CD14-positive monocyte (primary cell): ENCODE data around the gene GPR161. TPM values are rescaled to one million over a fixed set of nuclear protein-coding genes. Genes with fewer than 3 reads are reported as not detected.

ENCODE experiments used
- DNase-seq, 3 donors: peaks; one replicate each; pipeline ENCODE4 v3.0.0-alpha.2; 2011 to 2022
- H2AFZ ChIP-seq: 2 replicates; pipeline ENCODE4 v1.6.0; 2012; ENCODE audit warnings: mild to moderate bottlenecking, low read depth, low read length, inconsistent platforms; ENCODE audit not compliant: insufficient read depth, poor library complexity, severe bottlenecking
- H3K27ac ChIP-seq, 2 donors: 1 replicate in 1 of 2; 2 replicates in 1 of 2; pipeline ENCODE4 v1.5.1; 2012 to 2013; ENCODE audit warnings: low read length in 2 of 2, control low read depth in 1 of 2, inconsistent platforms in 1 of 2, low read depth in 1 of 2, mild to moderate bottlenecking in 1 of 2
- H3K27me3 ChIP-seq, 2 donors: one replicate each; pipeline versions ENCODE4 v1.6.0 to v1.6.1; 2011 to 2013; ENCODE audit warnings: low read length in 2 of 2; ENCODE audit not compliant: control insufficient read depth in 2 of 2, insufficient read depth in 2 of 2
- H3K36me3 ChIP-seq, 2 donors: replicated peaks in 1 of 2; 1 replicate in 1 of 2; 2 replicates in 1 of 2; pipeline versions ENCODE4 v1.5.1 to v1.6.1; 2012 to 2013; ENCODE audit warnings: low read length in 2 of 2, control low read depth in 1 of 2, inconsistent platforms in 1 of 2, mild to moderate bottlenecking in 1 of 2; ENCODE audit not compliant: insufficient read depth in 2 of 2, control insufficient read depth in 1 of 2
- H3K4me1 ChIP-seq, 2 donors: 1 replicate in 1 of 2; 2 replicates in 1 of 2; pipeline versions ENCODE4 v1.5.1 to v1.6.1; 2012 to 2013; ENCODE audit warnings: low read length in 2 of 2, control low read depth in 1 of 2, inconsistent platforms in 1 of 2, mild to moderate bottlenecking in 1 of 2, moderate library complexity in 1 of 2; ENCODE audit not compliant: insufficient read depth in 2 of 2, control insufficient read depth in 1 of 2
- H3K4me2 ChIP-seq: replicated peaks from 2 replicates; pipeline ENCODE3; 2012; ENCODE audit warnings: low read length, moderate library complexity, mild to moderate bottlenecking; ENCODE audit not compliant: poor library complexity, severe bottlenecking; ENCODE audit errors: extremely low read depth
- H3K4me3 ChIP-seq, 3 experiments: fragments of 200-600 bp in 1 of 3; sonication (generic) in 1 of 3; replicated peaks in 1 of 3; 1 replicate in 2 of 3; 2 replicates in 1 of 3; pipeline ENCODE4 v1.5.1; 2011 to 2013; ENCODE audit warnings: low read length in 3 of 3, mild to moderate bottlenecking in 3 of 3, control low read depth in 2 of 3, low read depth in 2 of 3, inconsistent platforms in 1 of 3, moderate library complexity in 1 of 3
- H3K79me2 ChIP-seq: 2 replicates; pipeline ENCODE4 v1.6.0; 2012; ENCODE audit warnings: mild to moderate bottlenecking, control low read depth, inconsistent platforms, low read length, moderate library complexity; ENCODE audit not compliant: insufficient read depth
- H3K9ac ChIP-seq: 2 replicates; pipeline ENCODE4 v1.6.0; 2017; ENCODE audit warnings: low read length, mild to moderate bottlenecking; ENCODE audit not compliant: insufficient read depth, poor library complexity, severe bottlenecking
- H3K9me3 ChIP-seq, 2 donors: replicated peaks in 1 of 2; 1 replicate in 1 of 2; 2 replicates in 1 of 2; pipeline versions ENCODE4 v1.5.1 to v1.6.1; 2012 to 2013; ENCODE audit warnings: low read length in 2 of 2, control low read depth in 1 of 2; ENCODE audit not compliant: control insufficient read depth in 1 of 2, insufficient read depth in 1 of 2
- H4K20me1 ChIP-seq: 2 replicates; pipeline ENCODE4 v1.6.0; 2012; ENCODE audit warnings: mild to moderate bottlenecking, low read length, control low read depth, moderate library complexity; ENCODE audit not compliant: insufficient read depth
- H3K27ac Mint-ChIP-seq, 7 donors: one replicate each; pipeline ENCODE4 v1.8.0; 2020; ENCODE audit warnings: mild to moderate bottlenecking in 7 of 7, mixed read lengths in 7 of 7, moderate library complexity in 6 of 7, inconsistent platforms in 2 of 7
- H3K27me3 Mint-ChIP-seq, 3 donors: one replicate each; pipeline ENCODE4 v1.8.0; 2021 to 2022; ENCODE audit warnings: low read depth in 3 of 3, mild to moderate bottlenecking in 3 of 3, mixed read lengths in 3 of 3, moderate library complexity in 3 of 3, inconsistent platforms in 1 of 3
- H3K36me3 Mint-ChIP-seq, 2 donors: one replicate each; pipeline ENCODE4 v1.8.0; 2020; ENCODE audit warnings: mixed read lengths in 2 of 2, inconsistent platforms in 1 of 2, mild to moderate bottlenecking in 1 of 2
- H3K4me1 Mint-ChIP-seq: one replicate; pipeline ENCODE4 v1.8.0; 2020; ENCODE audit warnings: mild to moderate bottlenecking, mixed read lengths
- H3K4me3 Mint-ChIP-seq, 2 donors: one replicate each; pipeline ENCODE4 v1.8.0; 2020; ENCODE audit warnings: mild to moderate bottlenecking in 2 of 2, mixed read lengths in 2 of 2, moderate library complexity in 1 of 2
- H3K9me3 Mint-ChIP-seq, 7 donors: one replicate each; pipeline ENCODE4 v1.8.0; 2020 to 2022; ENCODE audit warnings: mixed read lengths in 7 of 7, mild to moderate bottlenecking in 6 of 7, moderate library complexity in 6 of 7, inconsistent platforms in 2 of 7
- WGBS: methylation state at CpG from one replicate; pipeline ENCODE4 v1.1.5; 2013; ENCODE audit warnings: missing lambda C conversion rate; ENCODE audit not compliant: insufficient coverage; 5-methylcytosine and 5-hydroxymethylcytosine counted together
- intact Hi-C, 2 donors: fragments of 100-400 bp; cut with micrococcal nuclease; formaldehyde crosslinking; loops; one replicate each; pipeline versions ENCODE4 v1.15.0 to v1.15.1; 2023
- polyA plus RNA-seq, 3 donors: library from polyadenylated mRNA; depleted of rRNA in 1 of 3; unstranded in 2 of 3; stranded (reverse) in 1 of 3; fragments of 300-500 nt in 2 of 3; fragments of >200 nt in 1 of 3; fragmentation: Illumina TruSeq in 2 of 3; gene quantifications; 1 replicate in 2 of 3; 2 replicates in 1 of 3; pipeline ENCODE4 v1.2.3, GENCODE V29; 2012 to 2021
- TF ChIP-seq, protein P1 (sequence below): fragments of 200-600 bp; IDR thresholded peaks from one replicate; pipeline ENCODE4 v1.8.0; 2022; ENCODE audit warnings: antibody characterized with exemption, mild to moderate bottlenecking

Gene GPR161
- polyA plus RNA-seq, 3 donors, result 0.65 TPM; not detected in 2

DNA sequence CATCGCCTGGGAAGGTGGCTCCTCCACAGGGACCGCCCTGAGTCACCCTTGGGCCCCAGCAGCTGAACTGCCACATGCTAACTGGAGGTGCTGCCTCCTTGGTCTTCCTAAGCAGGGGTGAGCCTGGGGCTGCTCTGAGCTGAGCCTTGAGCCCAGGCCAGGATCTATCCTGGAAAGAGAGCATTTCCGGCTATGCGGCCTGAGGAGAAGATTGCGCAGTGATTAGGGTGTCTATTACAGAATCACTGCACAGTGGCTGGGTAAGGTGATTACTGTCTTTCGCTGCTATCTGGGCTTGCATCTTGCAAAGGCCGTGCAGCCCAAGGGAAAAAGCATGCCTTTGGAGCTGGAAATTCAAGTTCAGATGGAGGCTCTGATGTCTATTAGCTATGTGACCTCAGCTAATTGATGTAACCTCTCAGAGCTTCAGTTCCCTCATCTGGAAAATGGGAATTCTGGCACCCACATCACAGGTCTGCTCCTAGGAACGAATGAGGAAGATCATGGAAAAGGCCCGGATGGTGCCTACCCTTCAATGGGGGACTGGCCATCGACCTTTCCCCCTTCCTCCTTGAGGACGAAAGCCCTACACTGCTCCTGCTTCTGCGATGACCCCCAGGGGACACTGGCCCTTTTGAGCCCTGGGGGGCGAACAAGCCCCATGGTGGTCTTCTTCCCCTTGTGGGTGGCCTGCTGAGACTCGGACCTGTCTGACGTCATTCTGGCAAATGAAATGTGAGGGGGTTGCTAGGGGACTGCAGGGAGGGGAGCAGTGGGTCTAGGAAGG lies 38.0 kb downstream of the GPR161 start:
- Mint-ChIP-seq H3K9me3 (peaks cover 0 to 2% (median 0%) of the 10 kb centered on the region in 7 donors), H3K4me1 (no peaks in the 10 kb centered on the region), H3K27me3 (peaks cover 0 to 2% (median 0%) of the 10 kb centered on the region in 3 donors), H3K36me3 (no peaks in the 10 kb centered on the region), H3K4me3 (no peak overlapping the region), H3K27ac (no peak overlapping the region)
- Histone ChIP-seq H3K27me3 (no peaks in the 10 kb centered on the region), H3K36me3 (no peaks in the 10 kb centered on the region), H3K4me1 (no peaks in the 10 kb centered on the region), H3K9me3 (no peaks in the 10 kb centered on the region), H3K9ac (no peak overlapping the region), H3K4me3 (no peak overlapping the region), H4K20me1 (no peaks in the 10 kb centered on the region), H3K79me2 (no peaks in the 10 kb centered on the region), H3K4me2 (no peak overlapping the region), H3K27ac (no peak overlapping the region), H2AFZ (no peak overlapping the region)
- intact Hi-C loops, result no loop called here
- TF ChIP-seq, protein P1, sequence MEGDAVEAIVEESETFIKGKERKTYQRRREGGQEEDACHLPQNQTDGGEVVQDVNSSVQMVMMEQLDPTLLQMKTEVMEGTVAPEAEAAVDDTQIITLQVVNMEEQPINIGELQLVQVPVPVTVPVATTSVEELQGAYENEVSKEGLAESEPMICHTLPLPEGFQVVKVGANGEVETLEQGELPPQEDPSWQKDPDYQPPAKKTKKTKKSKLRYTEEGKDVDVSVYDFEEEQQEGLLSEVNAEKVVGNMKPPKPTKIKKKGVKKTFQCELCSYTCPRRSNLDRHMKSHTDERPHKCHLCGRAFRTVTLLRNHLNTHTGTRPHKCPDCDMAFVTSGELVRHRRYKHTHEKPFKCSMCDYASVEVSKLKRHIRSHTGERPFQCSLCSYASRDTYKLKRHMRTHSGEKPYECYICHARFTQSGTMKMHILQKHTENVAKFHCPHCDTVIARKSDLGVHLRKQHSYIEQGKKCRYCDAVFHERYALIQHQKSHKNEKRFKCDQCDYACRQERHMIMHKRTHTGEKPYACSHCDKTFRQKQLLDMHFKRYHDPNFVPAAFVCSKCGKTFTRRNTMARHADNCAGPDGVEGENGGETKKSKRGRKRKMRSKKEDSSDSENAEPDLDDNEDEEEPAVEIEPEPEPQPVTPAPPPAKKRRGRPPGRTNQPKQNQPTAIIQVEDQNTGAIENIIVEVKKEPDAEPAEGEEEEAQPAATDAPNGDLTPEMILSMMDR, result no peak
- DNase-seq, result no peak
- WGBS, result 94% methylated on average over 11 of the region's 15 CpGs

DNA sequence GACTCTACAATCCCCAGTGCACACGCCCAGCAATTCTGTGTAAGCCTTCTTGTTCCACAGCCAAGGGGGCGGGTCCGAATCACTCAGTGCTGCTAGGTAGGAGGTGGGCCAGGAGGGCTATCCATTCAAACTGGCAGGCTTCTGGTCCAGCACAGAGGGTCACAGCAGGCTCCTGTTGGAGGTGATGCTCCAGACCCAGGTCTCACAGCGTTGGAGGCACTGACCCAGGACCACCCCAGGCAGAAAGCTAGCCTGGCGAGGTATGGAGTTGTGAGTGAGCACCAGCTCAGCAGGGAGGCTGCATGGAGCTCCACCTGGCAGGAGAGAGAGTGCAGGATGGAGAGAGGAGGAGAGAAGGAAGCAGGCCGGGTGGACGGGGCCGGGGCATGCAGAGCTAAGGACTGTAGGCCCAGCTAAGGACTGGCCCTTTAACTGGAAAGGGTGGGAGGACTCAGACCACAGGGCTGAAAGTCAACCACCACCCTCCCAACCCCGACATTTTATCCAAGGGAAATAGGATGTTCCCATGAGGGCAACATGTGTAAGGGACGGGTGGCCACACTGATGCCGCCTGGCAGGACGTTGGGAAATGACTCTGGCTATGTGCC lies 38.7 kb downstream of the GPR161 start:
- H3K27ac Mint-ChIP-seq, result no peak overlapping the region
- Histone ChIP-seq H3K4me2 (no peak overlapping the region), H3K79me2 (no peaks in the 10 kb centered on the region), H3K9me3 (no peaks in the 10 kb centered on the region), H3K4me1 (no peaks in the 10 kb centered on the region), H3K36me3 (no peaks in the 10 kb centered on the region), H4K20me1 (no peaks in the 10 kb centered on the region), H3K9ac (no peak overlapping the region), H3K27ac (no peak overlapping the region), H2AFZ (no peak overlapping the region), H3K4me3 (no peak overlapping the region), H3K27me3 (no peaks in the 10 kb centered on the region)
- H3K9me3 Mint-ChIP-seq, result peaks cover 0 to 2% (median 0%) of the 10 kb centered on the region in 7 donors
- no peaks in the 10 kb centered on the region for H3K4me1 Mint-ChIP-seq
- no peaks in the 10 kb centered on the region for H3K36me3 Mint-ChIP-seq
- DNase-seq, result no peak
- H3K27me3 Mint-ChIP-seq, result peaks cover 0 to 2% (median 0%) of the 10 kb centered on the region in 3 donors
- TF ChIP-seq, protein P1, result no peak
- WGBS, result 91% methylated on average over 7 of the region's 12 CpGs
- intact Hi-C loops, result no loop called here
- no peak overlapping the region for H3K4me3 Mint-ChIP-seq
